Islet precursor cell (in vitro differentiated cells): ENCODE measurements around the gene NEK2.
"Not testable (repeated sequence)": the region's sequence is repeated elsewhere in the genome, so short reads cannot be mapped to it uniquely, and the experiment has no call there.

Experiments used
- DNase-seq: peaks from one replicate; pipeline ENCODE4 v3.0.0-alpha.2; 2018

The NEK2 gene

GRCh38 chr1:211675230-211676105 is at the start of gene NEK2:
Gene NEK2, minus strand, starts transcription at chr1:211675621. Its CDS starts 142 bp downstream, at chr1:211675479.
- peak; percentile 99 for DNase-seq

DNA sequence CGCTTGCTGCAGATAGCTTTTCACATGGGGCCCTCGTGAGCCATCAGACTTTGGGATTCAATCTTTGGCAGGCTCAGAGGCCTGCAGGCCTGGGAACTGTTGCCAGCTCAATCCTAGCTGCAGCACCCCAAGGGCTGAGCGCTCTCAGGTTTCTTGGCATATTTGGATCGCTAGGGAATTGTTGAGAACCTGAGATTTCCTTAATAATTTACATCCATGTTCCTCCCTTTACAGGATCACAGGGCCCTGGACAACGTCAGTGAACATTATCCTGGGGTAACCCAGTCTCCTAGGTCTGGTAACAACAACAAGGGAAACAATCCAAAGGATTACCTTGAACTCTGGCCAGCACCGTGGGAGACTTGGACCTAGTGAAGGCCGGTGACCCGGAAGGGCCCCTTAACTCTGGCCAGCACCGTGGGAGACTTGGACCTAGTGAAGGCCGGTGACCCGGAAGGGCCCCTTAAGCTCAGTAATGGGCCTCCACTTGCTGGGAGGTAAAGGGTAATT is 49.3 kb upstream of the NEK2 start:
- no peak for DNase-seq

GRCh38 chr1:211723273-211723672 is 47.9 kb upstream of the NEK2 start:
- DNase-seq = no peak

GRCh38 chr1:211722277-211723175 is 47.1 kb upstream of the NEK2 start:
- no peak for DNase-seq

- not testable (repeated sequence) for DNase-seq
Observed at GRCh38 chr1:211716555-211716954, 41.1 kb upstream of the NEK2 start.

DNA sequence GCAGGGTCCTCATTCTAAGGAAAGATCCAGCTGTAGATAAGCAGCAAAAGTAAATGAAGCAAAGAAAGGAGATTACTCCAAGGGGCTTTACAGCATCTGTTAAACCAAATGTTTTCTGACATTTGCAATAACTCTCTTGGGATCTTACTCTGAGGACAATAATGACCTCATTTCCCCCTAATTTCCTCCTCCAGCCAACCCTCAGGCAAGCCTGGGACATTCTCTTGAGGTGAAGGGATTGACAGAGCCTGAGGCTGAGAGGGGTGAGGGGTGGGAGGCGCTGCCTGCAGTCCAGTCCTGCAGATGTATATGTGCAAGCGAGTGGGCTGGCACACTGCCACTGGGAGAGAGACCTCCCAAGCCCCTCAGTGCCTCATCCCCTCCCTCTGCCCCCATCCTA is 40.5 kb upstream of the NEK2 start:
- DNase-seq = no peak

DNA sequence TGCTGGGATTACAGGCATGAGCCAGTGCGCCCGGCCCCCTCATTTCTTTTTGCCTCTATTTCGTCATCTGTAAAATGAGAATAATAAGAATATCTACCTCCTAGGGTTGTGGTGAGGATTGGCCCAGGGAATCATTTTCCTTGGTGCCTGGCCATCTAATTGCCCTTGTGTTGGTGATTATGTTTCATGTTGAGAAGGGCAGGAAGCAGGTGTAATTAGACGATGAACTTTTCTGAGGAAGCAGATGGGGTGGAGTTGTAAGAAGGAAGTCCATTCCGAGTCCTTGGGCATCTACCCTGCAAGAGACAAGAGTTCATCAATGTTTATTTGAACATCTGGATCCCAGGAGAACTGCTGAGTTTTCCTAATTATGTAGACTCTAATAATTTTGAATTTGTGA is 38.7 kb upstream of the NEK2 start:
- DNase-seq = no peak

- no peak for DNase-seq
Observed at GRCh38 chr1:211713231-211713630, 37.8 kb upstream of the NEK2 start.

GRCh38 chr1:211711315-211711705 is 35.9 kb upstream of the NEK2 start:
- no peak for DNase-seq

GRCh38 chr1:211710566-211711314 is 35.3 kb upstream of the NEK2 start:
- DNase-seq = no peak

GRCh38 chr1:211708926-211709325 is 33.5 kb upstream of the NEK2 start:
- no peak for DNase-seq

- DNase-seq = no peak
Observed at GRCh38 chr1:211708006-211708405, 32.6 kb upstream of the NEK2 start.

DNA sequence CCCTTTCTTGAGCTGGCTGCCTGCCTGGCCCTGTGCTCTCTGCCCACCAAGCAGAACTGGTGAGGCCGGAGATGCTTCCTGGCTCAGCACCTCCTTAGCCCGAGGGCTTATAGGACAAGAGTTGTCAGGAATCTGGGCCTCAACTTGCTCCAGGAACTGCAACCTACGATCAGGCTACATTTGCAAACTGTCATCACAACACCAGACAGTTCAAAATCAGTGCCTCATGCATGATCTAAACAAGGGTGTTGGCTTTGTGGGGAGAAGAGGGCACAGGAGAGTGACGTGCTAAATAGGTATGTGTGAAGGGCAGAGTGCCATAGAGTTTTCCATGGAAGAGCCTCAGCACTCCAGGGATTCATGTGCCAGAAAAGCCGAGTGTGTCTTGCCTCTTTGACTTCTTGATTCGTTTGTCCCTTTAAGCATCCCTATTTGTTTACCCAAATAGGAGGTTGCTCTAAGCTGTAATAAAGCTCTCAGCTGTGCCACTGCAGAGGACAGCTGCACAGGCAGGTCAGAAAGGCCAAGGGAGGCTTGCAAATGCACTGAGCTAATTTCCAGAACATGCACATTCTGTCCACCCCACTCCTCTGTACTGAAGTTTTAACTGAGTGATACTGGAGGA is 30.2 kb upstream of the NEK2 start:
- peak; percentile 70 for DNase-seq

DNA sequence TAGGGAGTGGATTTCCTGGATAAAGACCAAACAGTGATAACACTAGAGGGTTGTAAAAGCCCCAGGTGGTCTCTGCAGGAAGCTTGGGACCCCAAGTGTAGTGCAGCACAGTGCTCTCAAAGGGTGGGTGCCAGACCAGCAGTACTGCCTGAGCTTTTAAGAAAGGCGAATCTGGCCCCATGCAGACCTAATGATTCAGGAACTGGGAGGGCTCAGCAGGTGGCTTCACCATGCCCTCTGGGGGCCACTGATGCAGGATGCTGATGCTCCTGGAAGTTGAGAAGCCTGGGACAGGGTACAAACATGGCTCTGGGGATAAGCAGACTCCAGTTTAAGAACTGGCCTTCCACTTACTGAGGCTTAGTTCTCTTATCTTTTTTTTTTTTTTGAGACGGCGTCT is 29.1 kb upstream of the NEK2 start:
- DNase-seq = no peak

DNA sequence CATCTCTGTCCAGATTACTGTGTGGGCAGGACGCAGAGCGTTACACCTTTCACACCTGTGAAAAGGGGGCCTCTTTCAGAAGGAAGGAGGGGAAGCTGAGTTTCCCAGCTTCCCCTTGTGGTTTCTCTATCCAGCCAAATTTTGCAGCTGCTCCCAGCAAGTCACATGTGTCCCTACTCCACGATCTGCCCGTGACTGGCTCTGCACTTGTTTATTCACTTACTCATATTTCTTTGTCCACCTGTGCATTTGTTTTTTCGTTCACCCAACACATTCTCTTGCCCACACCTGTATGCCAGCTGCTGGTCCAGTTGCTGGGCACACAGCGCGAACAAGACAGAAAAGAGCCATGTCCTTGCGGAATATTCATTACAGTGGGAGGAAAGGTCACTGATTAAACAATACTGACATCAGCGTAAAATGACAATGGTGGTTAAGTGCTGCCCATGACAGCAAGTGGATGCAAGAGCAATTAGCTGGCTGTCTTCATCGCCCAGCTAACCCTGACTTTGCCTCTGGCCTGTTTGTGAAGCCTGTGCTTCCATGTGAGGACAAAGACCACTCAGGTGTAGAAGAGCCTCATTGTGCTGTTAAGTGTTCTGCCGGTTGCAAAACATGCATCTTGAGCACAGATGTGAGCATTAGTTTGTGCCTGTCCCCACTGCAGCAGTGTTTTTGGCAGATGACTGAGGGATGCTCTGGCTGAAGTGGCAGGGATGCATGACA is 28.6 kb upstream of the NEK2 start:
- no peak for DNase-seq

GRCh38 chr1:211701733-211702132 is 26.3 kb upstream of the NEK2 start:
- DNase-seq = no peak

DNA sequence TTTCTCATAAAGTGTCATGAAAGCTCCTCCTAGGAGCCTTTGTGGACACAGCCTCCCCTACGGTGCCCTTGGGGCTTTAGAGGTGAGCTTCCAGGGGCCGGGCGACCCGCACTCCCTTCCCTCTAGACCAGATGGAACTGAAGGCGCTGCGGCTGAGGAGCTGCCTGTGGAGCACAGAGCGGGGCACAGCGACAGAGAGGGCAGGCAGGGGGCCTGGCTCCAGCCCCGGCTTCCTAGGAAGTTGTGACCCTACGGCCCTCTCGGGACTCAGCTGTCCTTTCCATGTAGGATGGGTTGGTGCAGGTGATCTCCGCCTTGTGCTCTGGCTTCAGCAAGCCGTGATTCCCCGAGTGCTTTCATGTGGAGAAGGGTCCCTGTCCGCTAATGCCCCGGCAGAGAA is 23.6 kb upstream of the NEK2 start:
- no peak for DNase-seq

DNA sequence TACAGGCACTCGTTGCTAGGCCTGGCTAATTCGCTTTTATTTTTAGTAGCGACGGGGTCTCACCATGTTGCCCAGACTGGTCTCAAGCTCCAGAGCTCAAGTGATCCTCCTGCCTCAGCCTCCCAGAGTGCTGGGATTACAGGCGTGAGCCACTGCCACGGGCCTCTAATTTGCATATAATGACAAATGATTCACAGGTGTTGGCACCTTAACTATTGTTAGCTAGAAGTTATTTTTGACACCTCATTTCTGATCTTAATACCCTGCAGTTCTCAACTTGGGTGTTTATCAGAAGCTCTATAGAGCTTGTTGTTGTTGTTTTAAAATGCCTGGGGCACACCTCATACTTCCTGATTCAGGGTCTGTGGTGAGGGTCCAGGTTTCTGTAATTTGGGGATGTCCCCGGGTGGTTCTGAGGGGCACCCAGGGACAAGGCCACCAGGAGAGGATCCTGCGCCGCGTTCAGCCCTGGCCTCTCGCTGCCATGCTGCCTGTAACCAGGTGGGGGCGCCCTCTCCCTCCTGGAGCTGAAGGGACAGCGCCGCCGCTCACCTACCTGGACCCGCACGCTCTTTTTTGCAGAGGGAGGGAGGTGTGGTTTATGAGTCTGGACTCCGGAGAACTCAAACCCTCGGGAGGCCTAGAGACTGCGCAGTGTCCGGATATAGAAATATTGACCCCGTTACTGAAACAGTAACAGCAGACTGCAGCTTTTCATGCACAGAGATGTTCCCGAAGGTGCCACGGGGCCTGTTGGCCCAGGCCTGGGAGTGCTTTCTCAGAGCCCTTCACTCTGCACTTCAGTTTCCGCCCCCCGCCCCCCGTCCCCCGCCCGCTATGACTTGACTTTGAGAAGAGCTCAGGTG is 23.0 kb upstream of the NEK2 start:
- DNase-seq = peak; percentile 92

GRCh38 chr1:211697356-211697755 is 21.9 kb upstream of the NEK2 start:
- no peak for DNase-seq

GRCh38 chr1:211695135-211695816 is 19.9 kb upstream of the NEK2 start:
- peak; percentile 64 for DNase-seq
